GM06990 (cell line): ENCODE data around the gene COPG1.
A peak's percentile ranks its signal among the peaks of the same experiment; 100 is the strongest.
"Not testable (repeated sequence)": the region's sequence is repeated elsewhere in the genome, so short reads cannot be mapped to it uniquely, and the experiment has no call there.

Experiments used
- DNase-seq: peaks from one replicate; pipeline ENCODE4 v3.0.0-alpha.2; 2011; ENCODE audit not compliant: insufficient read length; ENCODE audit errors: extremely low read depth
- H3K27me3 ChIP-seq: replicated peaks from 2 replicates; pipeline ENCODE4 v1.6.0; 2011; ENCODE audit warnings: low read length; ENCODE audit not compliant: control insufficient read depth, insufficient read depth
- H3K36me3 ChIP-seq: 2 replicates; pipeline ENCODE4 v1.5.1; 2011; ENCODE audit warnings: low read length; ENCODE audit not compliant: control insufficient read depth, insufficient read depth
- H3K4me3 ChIP-seq: replicated peaks from 2 replicates; pipeline ENCODE4 v1.5.1; 2011; ENCODE audit warnings: low read depth, mild to moderate bottlenecking, control low read depth, low read length
- TF ChIP-seq, protein P1 (sequence below): IDR thresholded peaks from 2 replicates; pipeline ENCODE4 v1.5.1; 2011; ENCODE audit warnings: low read length, control low read depth, mild to moderate bottlenecking, inconsistent platforms; ENCODE audit not compliant: insufficient read depth, poor library complexity, severe bottlenecking

The COPG1 gene

DNA sequence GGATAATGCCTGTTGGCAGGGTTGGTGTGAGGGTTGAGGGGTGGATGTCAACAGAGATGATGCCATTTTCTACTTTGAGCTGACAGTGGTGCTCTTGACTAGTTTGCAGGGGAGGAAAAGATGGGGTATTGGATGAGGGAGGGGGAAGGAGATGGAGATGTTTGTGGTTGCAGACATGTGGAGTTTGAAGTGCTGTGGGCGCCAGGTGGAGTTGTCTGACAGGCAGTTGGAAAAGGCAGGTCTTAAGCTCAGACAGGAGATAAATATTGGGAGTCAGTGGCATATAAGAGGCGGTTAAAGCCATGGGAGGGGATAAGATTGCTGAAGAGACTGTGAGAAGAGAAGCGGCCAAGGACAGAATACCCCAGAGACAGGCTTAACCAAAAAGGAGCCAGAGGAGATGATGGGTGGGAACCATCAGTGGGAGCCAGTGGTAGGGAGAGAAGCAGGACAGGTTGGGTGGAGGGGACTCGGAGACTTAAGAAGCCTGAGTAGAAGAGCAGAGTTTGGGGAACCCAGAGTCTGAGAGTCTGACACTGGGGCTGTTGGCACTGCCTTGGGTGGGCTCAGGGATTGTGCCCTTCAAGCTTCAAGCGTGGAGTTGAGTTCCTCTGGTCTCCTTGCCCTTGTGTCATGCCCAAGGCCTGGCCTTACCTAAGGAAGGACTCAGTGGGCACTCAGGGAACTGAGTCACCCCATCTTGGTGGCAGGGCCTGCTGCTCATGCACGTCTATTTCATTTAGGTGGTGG, 13.9 kb downstream of the COPG1 start:
- no peak overlapping the region for H3K4me3 ChIP-seq

DNA sequence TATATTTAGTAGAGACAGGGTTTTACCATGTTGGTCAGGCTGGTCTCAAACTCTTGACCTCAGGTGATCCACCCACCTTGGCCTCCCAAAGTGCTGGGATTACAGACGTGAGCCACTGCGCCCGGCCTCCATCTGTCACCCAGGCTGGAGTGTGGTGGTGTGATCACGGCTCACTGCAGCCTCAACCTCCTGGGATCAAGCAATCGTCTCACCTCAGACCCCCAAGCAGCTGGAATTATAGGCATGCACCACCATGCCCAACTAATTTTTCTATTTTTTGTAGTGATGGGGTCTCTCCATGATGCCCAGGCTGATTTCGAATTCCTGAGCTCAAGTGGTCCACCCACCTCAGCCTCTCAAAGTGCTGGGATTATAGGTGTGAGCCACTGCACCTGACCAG, 15.6 kb downstream of the COPG1 start:
- not testable (repeated sequence) for H3K4me3 ChIP-seq, H3K27me3 ChIP-seq, DNase-seq
- peaks cover 47% of the 10 kb centered on the region for H3K36me3 ChIP-seq

More for the DNA sequence above, 13.9 kb downstream of the COPG1 start:
- Histone ChIP-seq H3K36me3 (peaks cover 43% of the 10 kb centered on the region), H3K27me3 (no peaks in the 10 kb centered on the region)
- TF ChIP-seq, protein P1, sequence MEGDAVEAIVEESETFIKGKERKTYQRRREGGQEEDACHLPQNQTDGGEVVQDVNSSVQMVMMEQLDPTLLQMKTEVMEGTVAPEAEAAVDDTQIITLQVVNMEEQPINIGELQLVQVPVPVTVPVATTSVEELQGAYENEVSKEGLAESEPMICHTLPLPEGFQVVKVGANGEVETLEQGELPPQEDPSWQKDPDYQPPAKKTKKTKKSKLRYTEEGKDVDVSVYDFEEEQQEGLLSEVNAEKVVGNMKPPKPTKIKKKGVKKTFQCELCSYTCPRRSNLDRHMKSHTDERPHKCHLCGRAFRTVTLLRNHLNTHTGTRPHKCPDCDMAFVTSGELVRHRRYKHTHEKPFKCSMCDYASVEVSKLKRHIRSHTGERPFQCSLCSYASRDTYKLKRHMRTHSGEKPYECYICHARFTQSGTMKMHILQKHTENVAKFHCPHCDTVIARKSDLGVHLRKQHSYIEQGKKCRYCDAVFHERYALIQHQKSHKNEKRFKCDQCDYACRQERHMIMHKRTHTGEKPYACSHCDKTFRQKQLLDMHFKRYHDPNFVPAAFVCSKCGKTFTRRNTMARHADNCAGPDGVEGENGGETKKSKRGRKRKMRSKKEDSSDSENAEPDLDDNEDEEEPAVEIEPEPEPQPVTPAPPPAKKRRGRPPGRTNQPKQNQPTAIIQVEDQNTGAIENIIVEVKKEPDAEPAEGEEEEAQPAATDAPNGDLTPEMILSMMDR = no peak
- no peak for DNase-seq

DNA sequence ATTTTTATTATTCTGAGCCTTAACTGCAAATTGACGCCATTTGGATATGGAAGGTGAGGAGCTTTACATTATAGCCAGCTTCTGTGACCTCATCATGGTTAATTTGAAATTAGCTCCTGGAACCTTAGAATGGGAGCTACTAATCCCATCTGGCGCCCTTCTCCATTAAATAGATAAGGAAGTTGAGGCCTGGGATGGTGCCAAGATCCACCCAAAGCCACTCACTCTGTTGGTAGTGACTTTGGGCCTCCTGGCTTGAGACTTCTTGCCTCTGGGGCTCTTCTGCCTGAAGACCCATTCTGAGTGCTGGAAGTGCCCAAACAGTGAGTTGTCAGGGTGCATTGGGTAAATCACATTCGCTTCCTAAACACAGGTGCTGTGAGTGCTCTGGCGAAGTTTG, 17.2 kb downstream of the COPG1 start:
- no peak overlapping the region for H3K4me3 ChIP-seq
- no peak for DNase-seq
- no peaks in the 10 kb centered on the region for H3K27me3 ChIP-seq
- peaks cover 37% of the 10 kb centered on the region for H3K36me3 ChIP-seq
- TF ChIP-seq, protein P1 = no peak

DNA sequence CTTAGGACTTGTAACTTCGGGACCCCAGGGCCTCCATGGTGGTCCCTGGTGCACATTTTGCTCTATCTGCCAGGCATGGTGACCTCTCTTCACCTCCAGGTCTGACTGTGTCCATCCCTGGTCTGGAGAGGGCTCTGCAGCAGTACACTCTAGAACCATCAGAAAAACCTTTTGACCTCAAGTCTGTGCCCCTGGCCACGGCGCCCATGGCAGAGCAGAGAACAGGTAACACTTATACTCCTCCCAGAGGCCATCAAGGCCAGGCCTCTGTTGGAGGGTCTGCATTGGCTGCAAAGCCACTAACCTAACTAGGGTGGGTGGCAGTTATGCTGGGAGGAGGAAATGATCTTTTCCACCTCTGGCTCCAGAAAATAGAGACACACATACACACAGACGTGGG, 19.0 kb downstream of the COPG1 start:
- TF ChIP-seq, protein P1 = no peak
- Histone ChIP-seq H3K36me3 (peaks cover 38% of the 10 kb centered on the region), H3K4me3 (no peak overlapping the region), H3K27me3 (no peaks in the 10 kb centered on the region)
- DNase-seq = no peak

DNA sequence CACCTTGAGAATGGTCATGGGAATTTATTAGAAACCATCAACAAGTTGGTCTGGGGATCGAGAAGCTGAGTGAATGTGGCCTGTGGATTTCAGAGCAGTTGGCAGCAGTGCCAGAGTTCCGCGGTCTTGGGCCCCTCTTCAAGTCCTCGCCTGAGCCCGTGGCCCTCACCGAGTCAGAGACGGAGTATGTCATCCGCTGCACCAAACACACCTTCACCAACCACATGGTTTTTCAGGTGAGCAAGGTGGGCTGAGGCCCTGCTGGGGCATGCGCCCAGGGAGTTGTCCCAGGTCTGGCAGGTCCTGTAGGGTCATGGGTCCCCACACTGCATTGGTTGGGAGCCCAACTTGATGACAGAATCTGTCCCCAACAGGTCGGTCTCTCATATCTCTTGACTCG, 22.3 kb downstream of the COPG1 start:
- no peak overlapping the region for H3K4me3 ChIP-seq
- H3K27me3 ChIP-seq = no peaks in the 10 kb centered on the region
- DNase-seq = no peak
- peaks cover 39% of the 10 kb centered on the region for H3K36me3 ChIP-seq
- TF ChIP-seq, protein P1 = no peak

DNA sequence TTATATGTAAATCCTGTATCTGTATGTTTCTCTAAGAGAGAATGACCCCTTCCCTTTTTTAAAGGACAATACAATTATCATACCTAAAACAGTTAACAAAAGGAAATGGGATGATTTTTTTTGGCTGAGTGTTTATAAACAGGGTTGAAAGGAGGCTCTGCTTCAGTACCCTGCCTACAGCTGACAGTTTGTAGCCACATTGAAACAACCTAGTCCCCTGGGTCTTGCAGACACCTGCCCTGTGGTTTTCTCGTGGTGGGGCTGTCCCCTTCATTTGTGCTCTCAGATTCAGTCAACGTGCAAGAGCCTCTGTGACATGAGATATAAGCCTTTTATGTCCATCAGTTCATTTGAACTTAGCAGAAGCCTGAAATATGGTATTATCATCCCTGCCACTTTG, 27.0 kb downstream of the COPG1 start:
- Histone ChIP-seq H3K27me3 (no peaks in the 10 kb centered on the region), H3K36me3 (peaks cover 30% of the 10 kb centered on the region), H3K4me3 (no peak overlapping the region)
- DNase-seq = peak; percentile 66
- TF ChIP-seq, protein P1 = no peak
